ENCODE results near the gene TPGS2. TPM values are rescaled to one million over a fixed set of nuclear protein-coding genes. Genes with fewer than 3 reads are reported as not detected.

TPGS2 gene
- total RNA-seq, 1 experiment from 2014 or later, result 40.9 TPM

DNA sequence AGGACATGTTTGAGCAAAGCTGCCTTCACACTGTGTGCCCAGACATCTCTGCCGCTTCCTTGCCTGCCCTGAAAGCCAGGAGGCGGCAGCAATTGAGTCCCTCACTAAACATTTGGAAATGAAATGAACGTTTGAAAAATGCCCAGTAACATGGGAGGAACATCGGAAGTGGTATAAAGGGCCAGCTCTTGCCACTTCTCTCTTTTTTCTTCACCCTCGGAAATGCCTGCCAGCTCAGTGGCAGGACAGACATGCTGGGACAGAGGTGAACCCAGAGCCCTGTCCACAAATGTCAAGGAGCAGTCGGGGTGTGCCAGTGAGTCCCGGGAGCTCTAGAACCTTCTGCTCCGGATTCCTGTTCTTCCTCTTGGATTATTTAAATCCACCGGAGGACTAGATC lies 46.1 kb downstream of the TPGS2 start:
- H3K4me1 Mint-ChIP-seq (ENCODE audit: insufficient read depth, unreplicated experiment), result peaks cover 14% of the 10 kb centered on the region
- no peak overlapping the region for H3K4me3 Mint-ChIP-seq (ENCODE audit: unreplicated experiment)
- no peaks in the 10 kb centered on the region for H3K27me3 Mint-ChIP-seq (ENCODE audit: insufficient read depth, unreplicated experiment)
- CTCF ChIA-PET, result interaction anchor here (1.1 to 1.4 kb wide), 2 partner anchors 28 to 94 kb away, joined by 3 read pairs; no protein-coding TSS in a partner anchor
- H3K9me3 Mint-ChIP-seq (ENCODE audit: unreplicated experiment), result no peaks in the 10 kb centered on the region
- no TSS peak for BruUV-seq (replicated peaks)
- TF ChIP-seq, protein P1, sequence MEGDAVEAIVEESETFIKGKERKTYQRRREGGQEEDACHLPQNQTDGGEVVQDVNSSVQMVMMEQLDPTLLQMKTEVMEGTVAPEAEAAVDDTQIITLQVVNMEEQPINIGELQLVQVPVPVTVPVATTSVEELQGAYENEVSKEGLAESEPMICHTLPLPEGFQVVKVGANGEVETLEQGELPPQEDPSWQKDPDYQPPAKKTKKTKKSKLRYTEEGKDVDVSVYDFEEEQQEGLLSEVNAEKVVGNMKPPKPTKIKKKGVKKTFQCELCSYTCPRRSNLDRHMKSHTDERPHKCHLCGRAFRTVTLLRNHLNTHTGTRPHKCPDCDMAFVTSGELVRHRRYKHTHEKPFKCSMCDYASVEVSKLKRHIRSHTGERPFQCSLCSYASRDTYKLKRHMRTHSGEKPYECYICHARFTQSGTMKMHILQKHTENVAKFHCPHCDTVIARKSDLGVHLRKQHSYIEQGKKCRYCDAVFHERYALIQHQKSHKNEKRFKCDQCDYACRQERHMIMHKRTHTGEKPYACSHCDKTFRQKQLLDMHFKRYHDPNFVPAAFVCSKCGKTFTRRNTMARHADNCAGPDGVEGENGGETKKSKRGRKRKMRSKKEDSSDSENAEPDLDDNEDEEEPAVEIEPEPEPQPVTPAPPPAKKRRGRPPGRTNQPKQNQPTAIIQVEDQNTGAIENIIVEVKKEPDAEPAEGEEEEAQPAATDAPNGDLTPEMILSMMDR (IDR thresholded peaks at IDR 0.05; ENCODE audit: unreplicated experiment), result no peak
- H3K36me3 Mint-ChIP-seq (ENCODE audit: insufficient read depth, unreplicated experiment), result peaks cover 7% of the 10 kb centered on the region
- intact Hi-C loops (cut with micrococcal nuclease), result no loop called here
- H3K27ac Mint-ChIP-seq (ENCODE audit: low read depth, unreplicated experiment), result no peak overlapping the region
- POLR2A ChIA-PET, result no interaction called here
- DNase-seq (ENCODE audit: unreplicated experiment), result no peak

DNA sequence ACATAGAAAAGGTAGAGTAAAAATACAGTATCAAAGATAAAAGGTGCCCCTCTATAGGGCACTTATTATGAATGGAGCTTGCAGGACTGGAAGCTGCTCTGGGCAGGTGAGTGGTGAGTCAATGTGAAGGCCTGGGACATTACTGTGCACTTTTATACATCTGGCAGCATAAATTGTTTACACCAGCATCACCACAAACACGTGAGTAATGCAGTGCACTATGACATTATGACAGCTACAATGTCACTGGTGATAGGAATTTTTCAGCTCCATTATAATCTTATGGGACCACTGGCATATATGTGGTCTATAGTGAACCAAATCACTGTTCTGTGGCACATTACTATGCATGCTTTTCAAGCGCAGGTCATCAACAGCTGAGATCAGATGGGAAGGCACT lies 48.1 kb downstream of the TPGS2 start:
- Mint-ChIP-seq H3K27ac (ENCODE audit: low read depth, unreplicated experiment) (no peak overlapping the region), H3K4me3 (ENCODE audit: unreplicated experiment) (no peak overlapping the region), H3K4me1 (ENCODE audit: insufficient read depth, unreplicated experiment) (peaks cover 4% of the 10 kb centered on the region), H3K9me3 (ENCODE audit: unreplicated experiment) (no peaks in the 10 kb centered on the region), H3K27me3 (ENCODE audit: insufficient read depth, unreplicated experiment) (no peaks in the 10 kb centered on the region), H3K36me3 (ENCODE audit: insufficient read depth, unreplicated experiment) (peaks cover 7% of the 10 kb centered on the region)
- POLR2A ChIA-PET, result no interaction called here
- no TSS peak for BruUV-seq (replicated peaks)
- intact Hi-C loops (cut with micrococcal nuclease), result no loop called here
- CTCF ChIA-PET, result no interaction called here
- TF ChIP-seq, protein P1 (IDR thresholded peaks at IDR 0.05; ENCODE audit: unreplicated experiment), result no peak
- no peak for DNase-seq (ENCODE audit: unreplicated experiment)

DNA sequence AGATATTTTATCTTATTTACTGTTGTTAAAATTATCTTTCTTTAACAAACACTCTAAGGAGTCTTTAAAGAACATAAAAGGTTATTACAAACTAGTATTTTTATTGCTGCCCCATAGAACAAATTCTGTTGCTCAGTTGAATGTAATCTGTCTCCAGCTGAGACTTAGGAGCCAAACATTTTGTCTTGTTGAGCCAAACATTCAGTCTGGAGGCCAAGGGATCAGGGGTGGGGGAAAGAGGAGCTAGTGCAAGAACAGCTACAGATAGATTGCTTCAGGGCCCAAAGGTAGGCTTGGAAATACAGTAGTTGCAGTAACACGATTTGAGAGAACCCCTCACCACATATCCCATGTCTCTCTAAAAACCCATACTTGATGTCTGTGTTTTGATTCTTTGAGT lies 51.2 kb downstream of the TPGS2 start:
- TF ChIP-seq, protein P1 (IDR thresholded peaks at IDR 0.05; ENCODE audit: unreplicated experiment), result no peak
- BruUV-seq (replicated peaks), result no TSS peak
- Mint-ChIP-seq H3K9me3 (ENCODE audit: unreplicated experiment) (no peaks in the 10 kb centered on the region), H3K4me1 (ENCODE audit: insufficient read depth, unreplicated experiment) (no peaks in the 10 kb centered on the region), H3K36me3 (ENCODE audit: insufficient read depth, unreplicated experiment) (peaks cover 7% of the 10 kb centered on the region), H3K27ac (ENCODE audit: low read depth, unreplicated experiment) (no peak overlapping the region), H3K27me3 (ENCODE audit: insufficient read depth, unreplicated experiment) (no peaks in the 10 kb centered on the region), H3K4me3 (ENCODE audit: unreplicated experiment) (no peak overlapping the region)
- ChIA-PET POLR2A (no interaction called here), CTCF (interaction anchor here (0.6 to 1.3 kb wide), 2 partner anchors 90 to 1671 kb away, joined by 3 to 10 read pairs; no protein-coding TSS in a partner anchor)
- no peak for DNase-seq (ENCODE audit: unreplicated experiment)
- intact Hi-C loops (cut with micrococcal nuclease), result no loop called here

DNA sequence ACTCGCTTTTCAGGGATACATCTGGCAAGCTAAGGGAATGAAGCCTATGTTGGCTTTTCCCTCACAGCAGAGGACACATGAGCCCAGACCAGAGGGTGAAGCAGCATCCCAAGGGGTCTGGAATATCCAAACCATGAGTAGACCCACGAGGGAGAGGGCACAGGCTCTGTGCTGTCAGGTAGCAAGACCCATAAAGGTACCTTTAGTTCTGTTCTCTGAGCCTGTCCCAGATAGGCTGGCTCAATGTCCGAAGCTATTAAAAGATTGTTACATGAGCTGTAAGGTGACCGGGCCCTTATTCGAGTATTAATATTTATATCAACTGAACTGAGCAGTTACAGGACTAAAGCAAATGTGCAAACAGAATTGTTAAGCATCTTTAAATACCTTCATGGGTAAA lies 52.2 kb downstream of the TPGS2 start:
- DNase-seq (ENCODE audit: unreplicated experiment), result no peak
- Mint-ChIP-seq H3K36me3 (ENCODE audit: insufficient read depth, unreplicated experiment) (peaks cover 7% of the 10 kb centered on the region), H3K4me3 (ENCODE audit: unreplicated experiment) (no peak overlapping the region), H3K9me3 (ENCODE audit: unreplicated experiment) (no peaks in the 10 kb centered on the region), H3K4me1 (ENCODE audit: insufficient read depth, unreplicated experiment) (no peaks in the 10 kb centered on the region), H3K27ac (ENCODE audit: low read depth, unreplicated experiment) (no peak overlapping the region), H3K27me3 (ENCODE audit: insufficient read depth, unreplicated experiment) (no peaks in the 10 kb centered on the region)
- no TSS peak for BruUV-seq (replicated peaks)
- ChIA-PET POLR2A (no interaction called here), CTCF (interaction anchor here (0.7 to 1.1 kb wide), 2 partner anchors 89 to 588 kb away, joined by 3 to 5 read pairs; no protein-coding TSS in a partner anchor)
- TF ChIP-seq, protein P1 (IDR thresholded peaks at IDR 0.05; ENCODE audit: unreplicated experiment), result no peak
- intact Hi-C loops (cut with micrococcal nuclease), result no loop called here

Measured in MCF 10A (cell line).